Peyer's patch (tissue), 4 donors: ENCODE data around the gene STRN.

Experiments
- CTCF ChIP-seq, 6 experiments: fragments of 450-650 bp in 4 of 6; fragments of 200-600 bp in 2 of 6; sonication (generic) in 1 of 6; IDR thresholded peaks; one replicate each; pipeline ENCODE4 v1.5.1; 2017 to 2019; ENCODE audit warnings: antibody characterized with exemption in 6 of 6, mild to moderate bottlenecking in 3 of 6, moderate library complexity in 1 of 6
- POLR2A ChIP-seq, 2 donors: fragments of 450-650 bp; IDR thresholded peaks; one replicate each; pipeline ENCODE4 v1.5.1; 2017; ENCODE audit warnings: antibody characterized with exemption in 2 of 2, mild to moderate bottlenecking in 2 of 2, moderate library complexity in 2 of 2

GRCh38 chr2:36965206-36965605 lies 1.1 kb downstream of the STRN start:
- TF ChIP-seq POLR2A (IDR thresholded peaks at IDR 0.05) (no peak), CTCF (IDR thresholded peaks at IDR 0.05) (no peak)
